OCI-LY1 (cell line): ENCODE results near the gene DOCK3.
"Not testable (repeated sequence)": the region's sequence is repeated elsewhere in the genome, so short reads cannot be mapped to it uniquely, and the experiment has no call there.

Source experiments
- CTCF ChIP-seq: fragments of 200-600 bp; sonication (generic), shearing (Covaris generic); IDR thresholded peaks from 2 replicates; pipeline ENCODE4 v1.5.1; 2017; ENCODE audit warnings: mild to moderate bottlenecking, antibody characterized with exemption, low read length, moderate library complexity, mixed read lengths
- EZH2 ChIP-seq: fragments of 200-600 bp; sonication (generic), shearing (Covaris generic); IDR thresholded peaks from 2 replicates; pipeline ENCODE4 v1.8.0; 2017; ENCODE audit warnings: borderline replicate concordance, mixed run types, mild to moderate bottlenecking, antibody characterized with exemption, low read length, moderate library complexity, mixed read lengths

GRCh38 chr3:51307945-51308607 lies 633.3 kb downstream of the DOCK3 start:
- not testable (repeated sequence) for TF ChIP-seq CTCF, EZH2
